SK-N-SH treated with all-trans-retinoic acid at 6 μM for 48 hours (cell line): ENCODE data around the gene MYDGF.

Experiments
- ATAC-seq: fragments of 200-7000 bp; cut with Tn5 transposase; 3 replicates; pipeline ENCODE4 v1.9.1; 2020; ENCODE audit warnings: mild to moderate bottlenecking, moderate library complexity
- BACH2 ChIP-seq: fragments of 250-450 bp; sonication (Bioruptor Pico); IDR thresholded peaks from 2 replicates; pipeline ENCODE4 v1.9.0; 2021; ENCODE audit warnings: mild to moderate bottlenecking, borderline replicate concordance
- CSDC2 ChIP-seq: fragments of 250-450 bp; sonication (Bioruptor Pico); IDR thresholded peaks from 2 replicates; pipeline ENCODE4 v1.5.0; 2020; ENCODE audit warnings: mild to moderate bottlenecking, moderate library complexity
- GLIS3 ChIP-seq: fragments of 250-450 bp; sonication (Bioruptor Pico); IDR thresholded peaks from 2 replicates; pipeline ENCODE4 v1.5.0; 2020; ENCODE audit warnings: mild to moderate bottlenecking, moderate library complexity
- ISL1 ChIP-seq: fragments of 250-450 bp; sonication (Bioruptor Pico); IDR thresholded peaks from 2 replicates; pipeline ENCODE4 v2.1.2; 2022; ENCODE audit warnings: mild to moderate bottlenecking, moderate library complexity
- OSR1 ChIP-seq: fragments of 250-450 bp; sonication (Bioruptor Pico); IDR thresholded peaks from 2 replicates; pipeline ENCODE4 v1.8.0; 2022; ENCODE audit warnings: moderate library complexity, mild to moderate bottlenecking, inconsistent platforms
- RARB ChIP-seq: fragments of 250-450 bp; sonication (Bioruptor Pico); IDR thresholded peaks from 2 replicates; pipeline ENCODE4 v1.8.0; 2021; ENCODE audit warnings: mild to moderate bottlenecking, moderate library complexity
- SNAI2 ChIP-seq: fragments of 250-450 bp; sonication (Bioruptor Pico); IDR thresholded peaks from 2 replicates; pipeline ENCODE4 v1.5.0; 2020; ENCODE audit warnings: mild to moderate bottlenecking, moderate library complexity
- TOX ChIP-seq: fragments of 250-450 bp; sonication (Bioruptor Pico); IDR thresholded peaks from 2 replicates; pipeline ENCODE4 v1.8.0; 2021; ENCODE audit warnings: mild to moderate bottlenecking, moderate library complexity, borderline replicate concordance
- ZC3H10 ChIP-seq: fragments of 250-450 bp; sonication (Bioruptor Pico); IDR thresholded peaks from 2 replicates; pipeline ENCODE4 v1.5.1; 2021; ENCODE audit warnings: mild to moderate bottlenecking, moderate library complexity
- ZFP3 ChIP-seq: fragments of 250-450 bp; sonication (Bioruptor Pico); IDR thresholded peaks from 2 replicates; pipeline ENCODE4 v1.5.0; 2020; ENCODE audit warnings: mild to moderate bottlenecking, moderate library complexity
- ZFP30 ChIP-seq: fragments of 450-650 bp; formaldehyde crosslinking; IDR thresholded peaks from 2 replicates; pipeline ENCODE4 v1.5.0; 2022; ENCODE audit warnings: mild to moderate bottlenecking, moderate library complexity
- ZNF565 ChIP-seq: fragments of 450-650 bp; formaldehyde crosslinking; conservative IDR thresholded peaks from 2 replicates; pipeline ENCODE4 v1.5.0; 2020; ENCODE audit warnings: low read depth, mild to moderate bottlenecking, moderate library complexity
- ZNF8 ChIP-seq: fragments of 450-650 bp; formaldehyde crosslinking; IDR thresholded peaks from 2 replicates; pipeline ENCODE4 v1.5.0; 2020; ENCODE audit warnings: mild to moderate bottlenecking, moderate library complexity
- TF ChIP-seq, protein P1 (sequence below): fragments of 250-450 bp; sonication (Bioruptor Pico); IDR thresholded peaks from 2 replicates; pipeline ENCODE4 v1.8.0; 2020; ENCODE audit warnings: mild to moderate bottlenecking, moderate library complexity, borderline replicate concordance
- TF ChIP-seq, protein P2 (sequence below): fragments of 250-450 bp; sonication (Bioruptor Pico); IDR thresholded peaks from 2 replicates; pipeline ENCODE4 v1.5.1; 2020; ENCODE audit warnings: low read depth, mild to moderate bottlenecking, moderate library complexity
- TF ChIP-seq, protein P3 (sequence below): fragments of 250-450 bp; sonication (Bioruptor Pico); IDR thresholded peaks from 2 replicates; pipeline ENCODE4 v1.5.0; 2020; ENCODE audit warnings: mild to moderate bottlenecking, moderate library complexity

MYDGF gene

DNA sequence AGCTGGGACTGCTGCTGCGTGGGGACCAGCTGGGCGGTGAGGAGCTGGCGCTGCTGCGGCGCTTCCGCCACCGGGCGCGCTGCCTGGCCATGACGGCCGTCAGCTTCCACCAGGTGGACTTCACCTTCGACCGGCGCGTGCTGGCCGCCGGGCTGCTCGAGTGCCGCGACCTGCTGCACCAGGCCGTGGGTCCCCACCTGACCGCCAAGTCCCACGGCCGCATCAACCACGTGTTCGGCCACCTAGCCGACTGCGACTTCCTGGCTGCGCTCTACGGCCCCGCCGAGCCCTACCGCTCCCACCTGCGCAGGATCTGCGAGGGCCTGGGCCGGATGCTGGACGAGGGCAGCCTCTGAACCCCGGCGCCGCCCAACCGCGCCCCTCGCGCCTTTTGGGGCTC lies 18.1 kb downstream of the MYDGF start:
- no peak for TF ChIP-seq CSDC2 (CRISPR knock-in tag)
- TF ChIP-seq ZC3H10 (CRISPR knock-in tag): no peak
- TF ChIP-seq BACH2 (CRISPR knock-in tag): no peak
- TF ChIP-seq, protein P1, sequence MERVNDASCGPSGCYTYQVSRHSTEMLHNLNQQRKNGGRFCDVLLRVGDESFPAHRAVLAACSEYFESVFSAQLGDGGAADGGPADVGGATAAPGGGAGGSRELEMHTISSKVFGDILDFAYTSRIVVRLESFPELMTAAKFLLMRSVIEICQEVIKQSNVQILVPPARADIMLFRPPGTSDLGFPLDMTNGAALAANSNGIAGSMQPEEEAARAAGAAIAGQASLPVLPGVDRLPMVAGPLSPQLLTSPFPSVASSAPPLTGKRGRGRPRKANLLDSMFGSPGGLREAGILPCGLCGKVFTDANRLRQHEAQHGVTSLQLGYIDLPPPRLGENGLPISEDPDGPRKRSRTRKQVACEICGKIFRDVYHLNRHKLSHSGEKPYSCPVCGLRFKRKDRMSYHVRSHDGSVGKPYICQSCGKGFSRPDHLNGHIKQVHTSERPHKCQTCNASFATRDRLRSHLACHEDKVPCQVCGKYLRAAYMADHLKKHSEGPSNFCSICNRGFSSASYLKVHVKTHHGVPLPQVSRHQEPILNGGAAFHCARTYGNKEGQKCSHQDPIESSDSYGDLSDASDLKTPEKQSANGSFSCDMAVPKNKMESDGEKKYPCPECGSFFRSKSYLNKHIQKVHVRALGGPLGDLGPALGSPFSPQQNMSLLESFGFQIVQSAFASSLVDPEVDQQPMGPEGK (CRISPR knock-in tag): no peak
- no peak for TF ChIP-seq ZFP30
- TF ChIP-seq RARB (CRISPR knock-in tag): no peak
- TF ChIP-seq, protein P2, sequence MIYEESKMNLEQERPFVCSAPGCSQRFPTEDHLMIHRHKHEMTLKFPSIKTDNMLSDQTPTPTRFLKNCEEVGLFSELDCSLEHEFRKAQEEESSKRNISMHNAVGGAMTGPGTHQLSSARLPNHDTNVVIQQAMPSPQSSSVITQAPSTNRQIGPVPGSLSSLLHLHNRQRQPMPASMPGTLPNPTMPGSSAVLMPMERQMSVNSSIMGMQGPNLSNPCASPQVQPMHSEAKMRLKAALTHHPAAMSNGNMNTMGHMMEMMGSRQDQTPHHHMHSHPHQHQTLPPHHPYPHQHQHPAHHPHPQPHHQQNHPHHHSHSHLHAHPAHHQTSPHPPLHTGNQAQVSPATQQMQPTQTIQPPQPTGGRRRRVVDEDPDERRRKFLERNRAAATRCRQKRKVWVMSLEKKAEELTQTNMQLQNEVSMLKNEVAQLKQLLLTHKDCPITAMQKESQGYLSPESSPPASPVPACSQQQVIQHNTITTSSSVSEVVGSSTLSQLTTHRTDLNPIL (CRISPR knock-in tag): no peak
- ATAC-seq: no peak

DNA sequence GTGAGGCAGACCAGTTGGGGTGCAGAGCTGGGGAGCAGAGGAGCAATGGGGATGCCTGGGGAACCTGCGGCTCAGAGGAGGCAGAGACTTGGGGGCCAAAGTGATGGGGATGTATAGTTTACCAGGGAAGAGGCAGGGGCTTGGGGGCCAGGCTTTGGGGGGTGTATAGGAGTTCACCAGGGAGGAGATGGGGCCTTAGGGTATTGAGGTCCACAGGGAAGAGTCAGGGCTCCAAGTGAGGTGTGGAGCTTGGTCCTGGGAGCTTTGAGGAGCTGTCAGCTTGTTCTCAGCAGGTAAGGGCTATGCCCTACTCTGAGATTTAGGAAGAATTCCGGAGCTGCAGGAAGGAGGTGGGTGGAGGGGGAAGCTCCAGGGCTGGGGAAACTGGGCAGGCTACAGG lies 20.0 kb downstream of the MYDGF start:
- TF ChIP-seq, protein P3, sequence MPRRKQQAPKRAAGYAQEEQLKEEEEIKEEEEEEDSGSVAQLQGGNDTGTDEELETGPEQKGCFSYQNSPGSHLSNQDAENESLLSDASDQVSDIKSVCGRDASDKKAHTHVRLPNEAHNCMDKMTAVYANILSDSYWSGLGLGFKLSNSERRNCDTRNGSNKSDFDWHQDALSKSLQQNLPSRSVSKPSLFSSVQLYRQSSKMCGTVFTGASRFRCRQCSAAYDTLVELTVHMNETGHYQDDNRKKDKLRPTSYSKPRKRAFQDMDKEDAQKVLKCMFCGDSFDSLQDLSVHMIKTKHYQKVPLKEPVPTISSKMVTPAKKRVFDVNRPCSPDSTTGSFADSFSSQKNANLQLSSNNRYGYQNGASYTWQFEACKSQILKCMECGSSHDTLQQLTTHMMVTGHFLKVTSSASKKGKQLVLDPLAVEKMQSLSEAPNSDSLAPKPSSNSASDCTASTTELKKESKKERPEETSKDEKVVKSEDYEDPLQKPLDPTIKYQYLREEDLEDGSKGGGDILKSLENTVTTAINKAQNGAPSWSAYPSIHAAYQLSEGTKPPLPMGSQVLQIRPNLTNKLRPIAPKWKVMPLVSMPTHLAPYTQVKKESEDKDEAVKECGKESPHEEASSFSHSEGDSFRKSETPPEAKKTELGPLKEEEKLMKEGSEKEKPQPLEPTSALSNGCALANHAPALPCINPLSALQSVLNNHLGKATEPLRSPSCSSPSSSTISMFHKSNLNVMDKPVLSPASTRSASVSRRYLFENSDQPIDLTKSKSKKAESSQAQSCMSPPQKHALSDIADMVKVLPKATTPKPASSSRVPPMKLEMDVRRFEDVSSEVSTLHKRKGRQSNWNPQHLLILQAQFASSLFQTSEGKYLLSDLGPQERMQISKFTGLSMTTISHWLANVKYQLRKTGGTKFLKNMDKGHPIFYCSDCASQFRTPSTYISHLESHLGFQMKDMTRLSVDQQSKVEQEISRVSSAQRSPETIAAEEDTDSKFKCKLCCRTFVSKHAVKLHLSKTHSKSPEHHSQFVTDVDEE (CRISPR knock-in tag): no peak
- TF ChIP-seq ZFP3 (CRISPR knock-in tag) (0 out of 2 replicates have a peak, but pooled peaks have one; percentile 34), OSR1 (CRISPR knock-in tag) (no peak)
- no peak for ATAC-seq

DNA sequence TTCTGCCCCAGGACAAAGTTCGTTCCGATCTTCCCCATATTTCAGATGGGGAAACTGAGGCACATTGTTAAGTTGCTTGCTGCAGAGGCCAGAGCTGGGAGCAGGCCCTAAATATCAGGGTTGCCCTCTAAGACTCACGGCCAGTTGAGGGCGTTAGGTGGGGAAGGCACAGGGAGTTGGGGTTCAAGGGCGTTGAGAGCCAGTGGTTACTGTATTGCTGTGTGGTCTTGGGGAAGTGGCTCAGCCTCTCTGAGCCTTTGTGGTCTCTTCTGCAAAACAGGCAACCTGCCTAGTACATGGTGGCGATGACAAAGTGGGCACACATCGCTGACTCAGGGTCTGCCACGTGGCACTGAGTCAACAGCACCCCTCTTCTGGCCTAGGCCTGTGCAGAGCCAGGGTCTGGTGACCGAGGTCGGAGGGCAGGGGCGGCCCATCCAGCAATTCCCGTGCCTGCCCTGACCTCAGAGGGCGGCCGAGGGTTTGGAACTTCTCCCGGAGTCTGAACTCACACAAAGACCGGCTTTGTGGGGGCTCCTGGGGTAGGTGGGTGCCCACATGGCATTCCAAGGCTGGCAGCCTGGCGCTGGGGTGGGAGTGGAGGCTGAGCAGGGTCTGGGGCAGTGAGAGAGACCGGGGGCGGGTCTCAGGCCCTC lies 20.6 kb downstream of the MYDGF start:
- TF ChIP-seq GLIS3 (CRISPR knock-in tag): no peak
- no peak for TF ChIP-seq SNAI2
- TF ChIP-seq ISL1 (CRISPR knock-in tag): no peak
- TF ChIP-seq OSR1 (CRISPR knock-in tag): no peak
- TF ChIP-seq ZFP30: no peak
- TF ChIP-seq TOX (CRISPR knock-in tag): no peak
- TF ChIP-seq, protein P3 (CRISPR knock-in tag): no peak
- no peak for TF ChIP-seq BACH2 (CRISPR knock-in tag)
- no peak for TF ChIP-seq ZNF565 (CRISPR knock-in tag)
- no peak for TF ChIP-seq ZNF8 (CRISPR knock-in tag)

DNA sequence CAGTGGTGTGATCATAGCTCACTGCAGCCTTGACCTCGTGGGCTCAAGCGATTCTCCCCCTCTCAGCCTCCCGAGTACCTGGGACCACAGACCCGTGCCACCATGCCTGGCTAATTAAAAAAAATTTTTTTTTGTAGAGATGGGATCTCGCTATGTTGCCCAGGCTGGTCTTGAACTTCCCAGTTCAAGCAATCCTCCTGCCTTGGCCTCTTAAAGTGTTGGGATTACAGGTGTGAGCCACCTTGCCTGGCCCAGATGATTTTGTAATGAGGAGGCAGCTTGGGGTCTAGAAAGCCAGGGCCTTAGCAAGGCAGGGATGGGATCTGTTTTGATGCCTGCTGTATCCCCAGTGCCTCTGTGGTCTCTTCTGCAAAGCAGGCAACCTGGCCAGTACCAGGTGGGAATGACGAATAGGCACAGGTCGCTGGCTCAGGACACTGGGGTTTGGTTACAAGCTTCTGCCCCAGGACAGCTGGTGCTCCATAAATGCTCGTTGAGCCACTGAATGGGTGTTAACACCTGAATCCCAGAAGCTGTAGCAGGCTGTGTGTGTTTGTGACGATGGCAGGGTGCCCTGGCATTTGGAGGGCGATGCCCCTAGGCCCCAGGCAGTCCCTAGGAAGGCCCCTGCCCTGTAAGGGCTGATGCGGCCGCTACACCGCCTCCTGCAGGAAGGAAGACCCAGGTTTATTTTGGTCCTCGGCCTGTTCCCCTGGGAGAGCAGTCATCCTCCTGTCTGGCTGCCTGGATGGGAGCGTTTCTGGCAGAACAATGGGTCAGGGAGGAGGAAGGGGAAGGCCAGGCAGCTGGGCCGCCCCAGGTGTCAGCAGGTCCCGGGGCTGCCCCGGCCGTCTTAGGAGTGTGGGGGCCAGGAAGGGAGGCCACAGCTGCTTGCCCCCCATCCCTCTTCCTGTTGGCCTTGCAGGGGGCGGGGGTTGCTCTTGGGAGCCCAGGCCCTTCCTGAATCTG lies 22.2 kb downstream of the MYDGF start:
- no peak for ATAC-seq
- TF ChIP-seq ZNF8 (CRISPR knock-in tag) (no peak), ISL1 (CRISPR knock-in tag) (no peak), RARB (CRISPR knock-in tag) (no peak)

More for the DNA sequence above, 20.6 kb downstream of the MYDGF start:
- no peak for ATAC-seq
